Testis (tissue), 2 donors: ENCODE data around the gene ARPP21.

Source experiments
- CTCF ChIP-seq, 3 experiments: fragments of 450-650 bp in 2 of 3; fragments of 200-600 bp in 1 of 3; sonication (generic) in 1 of 3; IDR thresholded peaks; one replicate each; pipeline ENCODE4 v1.5.1; 2016 to 2019; ENCODE audit warnings: antibody characterized with exemption in 3 of 3, mild to moderate bottlenecking in 2 of 3, moderate library complexity in 1 of 3
- POLR2A ChIP-seq: fragments of 450-650 bp; IDR thresholded peaks from one replicate; pipeline ENCODE4 v1.6.1; 2017; ENCODE audit warnings: antibody characterized with exemption, mild to moderate bottlenecking, moderate library complexity

GRCh38 chr3:35832140-35832571 lies 192.8 kb downstream of the ARPP21 start:
- no peak for TF ChIP-seq CTCF (IDR thresholded peaks at IDR 0.05)
- TF ChIP-seq POLR2A: no peak
